ENCODE measurements around the gene NFKB2.

The NFKB2 gene

DNA sequence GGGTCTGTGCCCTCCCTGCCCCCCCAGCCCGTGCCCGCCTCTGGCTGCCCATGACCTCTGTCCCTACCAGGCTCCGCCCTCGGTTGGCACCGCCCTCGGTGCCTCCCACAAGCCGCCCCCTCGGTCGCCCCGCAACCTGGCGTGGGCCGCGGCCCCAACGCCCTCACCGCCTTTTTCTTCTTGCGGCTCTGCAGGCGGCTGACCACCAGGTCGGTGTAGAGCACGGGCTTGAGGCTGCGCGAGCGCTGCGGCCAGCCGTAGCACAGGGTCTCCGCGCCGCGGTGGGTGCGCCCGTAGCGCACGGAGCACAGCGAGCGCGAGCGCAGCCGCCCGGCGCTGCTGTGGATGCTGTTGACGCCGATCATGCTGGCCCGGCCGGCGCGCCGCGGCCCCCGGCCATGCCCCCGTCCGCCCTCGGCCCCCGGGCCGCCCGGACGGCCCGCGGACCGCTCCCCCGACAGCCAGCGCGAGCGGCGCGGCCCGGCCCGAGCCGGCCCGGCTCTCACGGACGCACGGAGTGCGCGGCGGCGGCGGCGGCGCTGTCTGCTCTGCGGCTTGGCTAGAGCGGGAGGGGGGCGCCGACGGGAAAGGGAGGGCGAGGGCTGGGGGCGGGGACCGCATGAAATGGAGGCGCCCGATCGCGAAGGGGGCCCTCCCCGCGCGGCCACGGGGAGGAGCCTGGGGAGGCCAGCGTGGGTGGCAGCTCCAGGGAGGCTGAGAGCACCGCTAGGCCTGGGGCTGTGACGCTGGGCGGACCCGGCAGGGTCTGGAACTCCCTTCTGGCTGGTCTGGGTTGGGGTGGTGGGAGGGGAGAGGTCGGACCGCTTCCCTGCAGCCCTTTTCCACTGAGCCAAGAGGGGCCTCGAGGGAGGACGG, 13.5 kb downstream of the NFKB2 start:
- no peak for DNase-seq (ENCODE audit: low read depth)

DNA sequence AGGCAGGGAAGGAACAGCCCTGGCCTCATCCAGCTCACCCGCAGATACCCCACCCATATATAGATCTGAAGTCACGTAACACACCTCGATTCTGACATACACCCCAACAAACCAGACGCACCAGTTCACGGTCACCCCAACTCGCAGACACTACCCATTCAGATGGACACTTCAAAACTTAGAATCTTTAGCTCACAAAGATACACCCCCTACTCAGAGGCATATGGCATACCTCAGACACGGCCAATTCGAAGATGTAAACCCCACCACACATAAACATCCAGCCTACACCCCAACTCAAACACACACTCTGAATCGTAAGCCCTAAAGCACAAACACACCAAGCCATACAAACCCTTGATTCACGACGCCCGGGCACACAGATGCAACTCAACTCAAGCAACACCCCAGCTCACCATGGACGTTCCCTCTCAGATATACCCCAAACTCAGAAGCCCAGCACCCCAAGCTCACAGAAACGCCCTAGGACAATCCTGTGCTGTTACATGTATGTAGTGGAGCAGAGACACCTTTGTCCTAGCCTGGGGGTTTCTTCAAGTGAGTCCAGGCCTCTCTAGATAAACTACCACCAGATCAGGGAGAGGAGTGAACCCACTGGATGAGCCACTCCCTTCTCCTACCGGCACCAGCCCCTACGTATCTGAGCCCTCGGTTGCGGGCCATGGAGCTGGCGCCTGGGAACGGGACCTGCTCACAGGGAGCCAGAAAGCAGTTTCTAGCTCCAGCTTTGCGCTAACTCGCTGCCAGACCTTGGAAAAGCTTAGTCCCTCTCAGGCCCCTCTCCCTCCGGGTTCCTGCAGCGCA, 14.3 kb downstream of the NFKB2 start:
- DNase-seq (ENCODE audit: low read depth) = no peak

DNA sequence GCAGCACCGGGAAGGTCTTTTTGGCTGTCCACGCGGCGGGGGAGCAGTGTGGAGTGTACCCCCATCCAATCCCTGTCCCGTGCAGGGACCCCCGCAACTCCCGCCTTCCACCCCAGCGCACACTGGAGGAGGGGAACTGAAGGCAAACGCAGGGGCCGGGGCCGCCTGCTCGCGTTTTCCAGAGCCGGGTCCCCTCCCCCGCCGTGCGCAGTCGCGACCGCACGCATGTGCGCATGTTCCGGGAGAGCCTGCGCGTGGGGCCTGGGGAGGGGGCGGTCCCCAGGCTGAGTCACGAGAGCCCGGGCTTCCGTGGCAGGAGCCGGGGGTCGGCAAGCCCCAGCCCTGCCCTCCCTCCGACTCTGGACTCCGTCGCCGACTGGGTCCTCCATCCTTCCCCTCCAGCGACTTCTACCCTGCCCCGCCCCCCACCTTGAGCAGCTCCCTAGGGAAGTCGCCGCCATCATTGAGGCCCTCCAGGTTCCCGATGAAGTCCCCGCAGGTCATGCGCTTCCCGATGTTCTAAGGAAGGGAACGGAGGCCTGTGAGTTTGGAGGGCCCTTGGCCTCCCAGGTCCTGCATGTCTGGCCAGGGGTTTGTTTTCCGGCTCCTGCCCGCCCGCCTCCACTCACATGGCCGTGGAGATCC, 15.0 kb downstream of the NFKB2 start:
- DNase-seq (ENCODE audit: low read depth) = no peak

DNA sequence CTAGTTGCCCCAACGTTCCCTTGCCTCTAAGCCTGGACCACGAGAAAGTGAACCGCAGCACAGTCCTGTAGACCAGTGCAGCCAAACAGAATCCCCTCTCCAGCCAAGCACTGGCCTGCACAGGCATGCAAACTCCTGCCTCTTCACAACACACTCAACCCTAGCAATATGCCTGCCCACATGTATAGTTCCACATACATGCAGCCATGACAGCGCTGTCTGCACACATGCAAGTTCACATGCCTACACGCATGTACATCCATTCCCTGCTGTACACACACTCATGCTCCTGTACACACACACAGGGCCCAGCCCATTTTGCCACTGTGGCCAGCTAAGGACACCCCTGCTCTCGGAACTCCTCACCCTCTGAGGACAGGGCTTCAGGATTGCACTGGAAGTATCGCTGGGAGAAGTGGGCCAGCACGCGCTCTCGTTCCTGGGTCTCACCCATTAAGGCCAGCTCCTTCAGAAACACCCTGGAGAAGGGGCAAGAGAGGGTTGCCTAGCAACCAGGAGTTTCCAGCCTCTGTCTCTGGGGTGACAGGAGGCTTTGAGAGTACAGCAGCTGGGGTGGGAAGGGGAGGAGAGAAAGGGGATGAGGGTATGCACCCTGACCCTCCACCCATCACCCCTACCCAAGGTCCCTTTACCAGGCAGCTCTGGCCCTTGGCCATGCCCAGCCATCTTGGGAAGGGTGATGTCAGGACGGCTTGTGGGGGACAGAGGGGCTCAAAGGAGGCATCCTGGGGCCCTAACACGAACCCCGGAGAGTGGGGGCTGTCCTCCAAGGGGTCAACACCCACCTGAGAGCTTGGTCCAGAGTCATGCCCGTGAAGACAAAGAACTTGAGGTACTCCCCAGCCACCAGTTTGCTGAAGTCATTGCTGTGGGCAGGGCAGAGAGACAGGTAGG, 16.1 kb downstream of the NFKB2 start:
- DNase-seq (ENCODE audit: low read depth) = no peak

DNA sequence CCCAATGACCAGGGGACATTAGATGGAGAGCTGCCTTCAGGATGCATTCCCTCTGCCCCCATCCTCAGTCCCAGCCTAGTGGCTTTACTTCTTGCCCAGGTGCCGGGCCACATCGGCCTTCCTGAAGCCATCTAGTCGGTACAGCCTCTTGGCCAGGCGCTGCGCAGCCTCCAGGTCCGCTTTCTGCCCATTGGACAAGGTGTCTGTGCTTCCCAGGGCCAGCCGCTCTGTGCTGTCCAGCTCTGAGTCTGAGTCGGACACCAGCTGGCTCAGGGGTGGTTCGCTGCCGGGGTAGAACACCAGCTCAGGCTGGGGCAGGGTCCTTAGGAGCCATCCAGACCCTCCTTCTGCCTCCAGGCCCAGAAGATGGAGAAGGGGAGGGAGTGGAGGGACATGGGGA, 16.8 kb downstream of the NFKB2 start:
- no peak for DNase-seq (ENCODE audit: low read depth)

DNA sequence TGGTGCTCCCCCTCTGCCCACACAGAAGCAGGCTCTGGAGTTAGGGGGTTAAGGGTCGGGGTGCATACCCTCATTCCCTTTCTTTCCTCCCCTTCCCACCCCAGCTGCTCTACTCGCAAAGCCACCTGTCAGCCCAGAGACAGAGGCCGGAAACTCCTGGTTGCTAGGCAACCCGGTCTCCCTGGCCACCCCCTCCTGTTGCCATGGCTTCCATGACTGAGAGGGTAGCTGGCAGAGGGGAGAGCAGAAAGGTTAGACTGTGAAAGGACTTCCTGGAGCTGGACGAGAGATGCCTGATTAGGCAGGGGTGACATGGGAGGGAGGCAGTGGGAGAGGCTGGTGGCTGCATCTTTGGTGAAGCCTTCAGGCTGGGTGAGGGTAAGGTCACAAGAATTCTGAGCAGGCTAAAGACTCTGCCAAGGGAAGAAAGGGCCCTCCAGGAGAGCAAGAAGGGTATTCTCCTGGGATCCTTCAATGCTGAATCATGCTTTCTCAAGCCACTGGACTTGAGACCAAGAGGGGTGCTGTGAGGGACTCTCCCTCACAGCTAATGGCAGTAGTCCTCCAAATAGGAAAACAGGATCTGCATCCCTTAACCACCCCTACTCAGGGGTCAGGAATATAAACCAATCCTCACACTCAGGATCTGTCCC, 17.7 kb downstream of the NFKB2 start:
- no peak for DNase-seq (ENCODE audit: low read depth)

DNA sequence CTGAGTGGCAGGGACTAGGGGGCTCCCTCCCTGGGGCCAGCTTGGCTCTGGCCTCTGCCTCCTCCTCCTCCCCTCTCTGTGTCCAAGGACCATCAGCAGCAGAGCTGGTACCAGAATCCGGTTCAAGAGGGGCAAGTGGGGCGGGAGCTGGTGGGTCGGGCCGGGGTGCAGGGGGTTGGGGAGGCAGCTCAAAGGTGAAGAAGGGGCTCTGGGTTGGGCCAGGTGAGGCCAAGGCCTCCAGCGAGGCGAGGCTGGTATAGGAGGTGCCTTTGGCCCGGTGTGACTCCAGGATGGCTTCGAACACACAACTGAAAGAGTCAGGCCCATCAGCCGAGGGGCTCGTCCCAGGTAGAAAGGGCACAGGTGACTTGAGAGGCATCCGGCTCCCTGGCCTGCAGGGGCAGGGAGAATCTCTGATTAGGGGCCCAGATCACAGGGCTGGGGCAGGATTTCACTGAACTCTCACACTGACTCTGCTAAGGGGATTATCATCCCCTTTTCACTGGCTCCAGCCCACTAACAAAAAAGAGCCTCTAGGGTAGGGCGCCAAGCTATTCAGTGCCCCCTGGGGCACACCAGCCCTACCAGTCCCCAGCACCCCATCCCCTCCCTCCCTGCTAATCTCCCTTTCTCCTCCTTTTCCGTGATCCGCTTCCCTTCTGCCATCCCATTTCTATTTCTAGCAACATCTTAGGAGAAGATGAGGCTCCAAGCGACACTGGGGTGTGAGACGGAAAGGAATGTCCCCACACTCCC, 18.5 kb downstream of the NFKB2 start:
- DNase-seq (ENCODE audit: low read depth) = no peak

DNA sequence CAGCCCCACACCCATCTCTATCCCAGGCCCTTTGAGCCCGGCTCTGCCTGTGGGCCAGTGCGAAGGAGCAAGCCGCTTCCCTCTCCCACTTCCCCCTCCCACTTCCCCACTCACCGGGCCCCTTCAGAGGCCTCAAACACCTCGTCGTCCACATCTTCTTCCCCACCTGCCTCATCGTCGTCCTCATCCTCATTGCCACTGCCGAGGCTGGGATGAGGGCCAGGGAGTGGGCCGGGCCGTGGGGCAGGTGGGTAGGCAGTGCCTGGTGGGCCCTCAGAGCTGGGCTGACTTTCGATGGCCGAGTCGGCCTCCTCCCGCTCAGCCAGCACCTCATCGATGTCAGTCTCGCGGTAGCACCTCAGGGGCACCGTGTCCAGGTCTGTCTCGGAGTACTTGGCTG, 19.2 kb downstream of the NFKB2 start:
- no peak for DNase-seq (ENCODE audit: low read depth)

DNA sequence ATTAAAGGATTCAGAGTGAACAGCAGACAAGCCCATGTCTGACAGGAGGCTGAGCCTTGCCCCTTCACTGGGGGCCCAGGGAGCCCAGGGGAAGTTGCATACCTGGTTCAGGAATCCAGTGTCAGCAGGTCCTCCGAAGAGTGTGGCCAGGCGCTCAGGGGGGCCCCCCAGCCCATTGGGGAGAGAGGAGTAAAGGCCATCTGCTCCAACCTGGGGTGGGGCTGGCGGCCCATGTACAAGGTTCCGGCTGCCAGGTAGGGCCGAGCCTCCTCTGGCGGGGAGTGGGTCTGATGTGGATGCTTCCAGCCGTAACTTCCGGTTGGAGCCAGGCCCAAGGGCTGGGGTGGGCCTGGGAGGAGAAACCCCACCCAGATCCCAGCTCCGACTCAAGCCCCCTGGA, 20.8 kb downstream of the NFKB2 start:
- no peak for DNase-seq (ENCODE audit: low read depth)

DNA sequence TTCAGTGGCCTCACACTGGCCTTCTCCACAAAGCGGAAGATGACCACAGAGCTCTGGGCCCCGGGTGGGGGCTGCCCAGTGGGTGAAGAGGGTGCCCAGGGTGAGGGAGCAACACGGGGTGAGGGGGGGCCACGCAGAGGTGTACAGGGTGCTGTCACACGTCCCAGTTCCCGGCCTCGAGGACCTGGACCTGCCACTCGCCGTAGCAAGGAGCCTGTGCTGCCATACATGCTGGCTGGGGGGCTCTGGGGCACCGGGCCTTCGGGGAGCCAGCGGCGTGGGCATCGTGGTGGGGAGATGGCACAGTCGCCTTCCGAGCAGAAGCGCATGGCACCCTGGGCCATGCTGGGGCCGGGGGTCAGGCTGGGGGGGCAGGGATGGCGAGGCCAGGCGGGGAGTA, 21.2 kb downstream of the NFKB2 start:
- no peak for DNase-seq (ENCODE audit: low read depth)

DNA sequence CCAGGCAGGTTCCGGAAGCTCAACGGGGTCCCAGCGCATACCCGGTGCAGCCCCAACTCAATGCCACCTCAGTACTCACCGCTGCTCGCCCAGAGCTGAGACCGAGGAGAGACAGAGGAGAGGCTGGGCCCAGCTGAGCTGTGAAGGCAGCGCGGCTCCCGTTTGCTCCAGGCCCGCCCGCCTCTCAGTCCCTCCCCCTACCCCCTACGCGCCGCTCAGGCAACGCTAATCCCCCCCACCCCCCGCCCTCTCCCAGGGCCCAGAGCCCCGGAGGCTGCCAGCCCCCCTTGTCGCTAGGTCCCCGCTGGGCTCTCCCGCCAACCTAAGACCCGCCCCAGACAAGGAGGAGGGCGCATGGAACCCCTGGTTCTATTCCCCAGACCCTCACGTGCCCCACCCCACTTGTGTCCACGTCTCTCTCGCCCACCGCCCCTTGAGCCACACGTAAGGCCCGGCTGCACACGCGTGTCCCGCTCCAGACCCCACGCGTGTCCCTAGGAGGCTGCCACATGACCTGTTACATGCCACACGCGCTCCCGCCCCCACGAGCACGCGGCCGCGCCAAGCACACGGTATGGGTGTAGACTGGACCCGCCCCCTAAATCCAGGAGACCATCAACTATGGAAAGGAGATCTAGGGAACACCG, 23.2 kb downstream of the NFKB2 start, which contains the start of gene PSD:
Gene PSD (minus strand): TSS at position 164 of the 647 bp plus-strand sequence. CDS start 1,747 bp downstream, outside the sequence.
- no peak for DNase-seq (ENCODE audit: low read depth)

DNA sequence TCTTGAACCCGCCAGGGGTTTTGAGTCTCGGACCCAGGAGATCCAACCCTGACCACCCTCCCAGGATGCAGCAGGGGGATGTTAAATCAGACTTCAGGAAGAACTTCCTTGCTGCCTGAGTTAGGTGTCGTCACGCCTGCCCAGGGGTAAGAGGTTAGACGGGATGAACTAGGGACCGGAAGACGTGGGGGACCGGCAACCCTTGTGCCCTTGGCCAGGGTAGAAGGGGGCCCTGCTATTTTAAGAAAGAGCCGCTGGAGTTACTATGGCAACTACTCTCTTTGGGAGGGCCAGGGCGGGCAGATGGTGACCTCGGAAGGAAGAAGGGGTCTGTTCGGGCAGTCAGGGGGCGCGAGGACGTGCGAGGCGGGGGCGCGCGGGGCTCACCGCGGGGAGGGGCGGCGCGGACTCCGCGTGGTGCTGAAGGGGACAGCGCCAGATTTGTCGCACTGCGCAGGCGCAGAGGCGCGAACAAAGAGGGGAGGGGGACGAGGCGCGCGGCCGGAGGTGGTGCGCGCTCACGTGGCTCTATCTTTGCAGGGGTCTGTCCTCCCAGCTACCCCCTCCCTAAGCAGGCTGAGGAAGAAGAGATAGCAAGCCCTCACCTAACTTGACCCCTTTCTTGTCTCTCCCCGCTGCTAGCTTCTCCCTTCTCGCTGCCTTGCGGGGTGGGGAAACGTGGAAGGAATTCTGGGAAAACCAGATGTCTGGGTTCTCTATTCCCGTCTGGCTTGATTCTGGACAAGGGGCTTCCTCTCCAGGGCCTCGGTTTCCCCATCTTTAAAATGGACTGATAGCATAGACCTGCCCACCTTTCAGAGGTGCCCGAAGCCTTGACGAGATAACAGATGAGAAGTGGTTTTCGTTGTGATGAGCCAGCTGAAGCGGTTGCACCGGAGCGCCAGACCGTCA, 24.0 kb downstream of the NFKB2 start:
- DNase-seq (ENCODE audit: low read depth) = no peak

DNA sequence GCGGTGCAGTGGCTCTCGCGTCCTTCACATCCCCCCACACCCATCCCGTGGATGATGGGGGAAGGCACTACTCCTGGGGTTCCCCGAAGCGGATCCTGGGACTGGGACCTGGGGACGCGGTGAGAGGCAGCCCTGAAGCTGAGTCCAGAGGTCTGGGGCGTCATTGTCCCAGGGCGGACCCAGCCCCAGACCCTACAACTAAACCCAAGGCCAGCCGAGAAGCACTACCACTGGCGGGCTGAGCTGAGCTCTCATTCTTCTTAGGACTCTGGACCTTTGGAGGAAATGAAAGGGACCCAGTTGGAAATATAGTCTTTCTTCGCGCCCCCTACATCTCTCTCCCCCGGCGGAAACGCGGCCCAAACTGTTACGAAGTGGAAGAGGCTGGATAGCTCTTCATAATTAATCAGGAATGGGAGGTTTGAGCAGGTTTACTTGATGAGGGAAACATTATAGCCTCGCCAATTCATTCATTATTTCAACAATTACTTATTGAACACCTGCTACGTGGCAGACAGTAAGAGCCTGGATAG, 24.7 kb downstream of the NFKB2 start:
- no peak for DNase-seq (ENCODE audit: low read depth)

DNA sequence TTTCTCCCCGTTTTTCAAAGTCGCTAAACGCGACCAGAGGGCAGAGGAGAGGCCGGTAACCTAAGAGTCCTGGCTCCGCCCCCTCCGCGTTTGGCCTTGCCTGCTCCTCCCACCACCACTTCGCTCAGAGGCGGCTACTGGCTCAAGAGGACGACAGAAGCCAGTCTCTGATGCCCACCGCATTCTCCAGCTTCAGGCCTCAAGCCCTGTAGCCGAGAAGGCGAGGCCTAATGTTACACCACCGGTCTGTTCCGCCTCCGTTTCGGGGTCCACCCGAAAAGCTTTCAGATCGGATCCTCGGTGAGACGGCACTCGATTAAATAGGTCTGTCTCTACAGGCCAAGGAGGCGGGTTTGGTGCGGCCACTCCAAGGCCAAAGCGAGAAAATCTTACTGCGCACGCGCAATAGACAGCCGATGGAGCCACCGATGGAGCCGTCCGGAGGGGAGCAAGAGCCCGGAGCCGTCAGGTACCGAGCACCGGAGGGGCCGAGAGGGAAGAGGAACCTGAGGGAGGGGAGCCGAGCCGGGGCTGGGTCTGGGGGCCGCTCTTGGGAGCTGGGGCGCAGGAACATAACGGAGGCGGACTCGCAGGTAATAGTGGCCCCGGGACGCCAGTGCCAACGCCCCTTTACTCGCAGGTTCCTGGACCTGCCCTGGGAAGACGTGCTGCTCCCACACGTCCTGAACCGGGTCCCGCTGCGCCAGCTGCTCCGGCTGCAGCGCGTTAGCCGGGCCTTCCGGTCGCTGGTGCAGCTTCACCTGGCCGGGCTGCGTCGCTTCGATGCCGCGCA, 25.4 kb downstream of the NFKB2 start, which contains the start of gene FBXL15:
Gene FBXL15 (plus strand): TSS at position 123 of the 793 bp plus-strand sequence. CDS start 294 bp downstream, at position 417.
- DNase-seq (ENCODE audit: low read depth) = peak; percentile 96

DNA sequence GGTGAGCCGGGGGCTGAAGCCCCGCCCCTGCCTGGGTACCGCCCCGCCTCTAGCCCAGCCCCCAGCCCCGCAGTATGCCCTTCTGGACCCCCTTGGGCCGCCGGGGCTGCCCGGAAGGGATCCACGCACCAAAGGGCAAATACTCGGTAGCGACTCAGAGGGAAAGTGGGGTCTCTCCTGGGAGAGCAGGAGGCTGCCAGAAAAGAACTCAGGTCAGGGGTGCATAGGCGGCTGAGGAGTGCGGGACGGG, 25.9 kb downstream of the NFKB2 start:
- DNase-seq (ENCODE audit: low read depth) = no peak

DNA sequence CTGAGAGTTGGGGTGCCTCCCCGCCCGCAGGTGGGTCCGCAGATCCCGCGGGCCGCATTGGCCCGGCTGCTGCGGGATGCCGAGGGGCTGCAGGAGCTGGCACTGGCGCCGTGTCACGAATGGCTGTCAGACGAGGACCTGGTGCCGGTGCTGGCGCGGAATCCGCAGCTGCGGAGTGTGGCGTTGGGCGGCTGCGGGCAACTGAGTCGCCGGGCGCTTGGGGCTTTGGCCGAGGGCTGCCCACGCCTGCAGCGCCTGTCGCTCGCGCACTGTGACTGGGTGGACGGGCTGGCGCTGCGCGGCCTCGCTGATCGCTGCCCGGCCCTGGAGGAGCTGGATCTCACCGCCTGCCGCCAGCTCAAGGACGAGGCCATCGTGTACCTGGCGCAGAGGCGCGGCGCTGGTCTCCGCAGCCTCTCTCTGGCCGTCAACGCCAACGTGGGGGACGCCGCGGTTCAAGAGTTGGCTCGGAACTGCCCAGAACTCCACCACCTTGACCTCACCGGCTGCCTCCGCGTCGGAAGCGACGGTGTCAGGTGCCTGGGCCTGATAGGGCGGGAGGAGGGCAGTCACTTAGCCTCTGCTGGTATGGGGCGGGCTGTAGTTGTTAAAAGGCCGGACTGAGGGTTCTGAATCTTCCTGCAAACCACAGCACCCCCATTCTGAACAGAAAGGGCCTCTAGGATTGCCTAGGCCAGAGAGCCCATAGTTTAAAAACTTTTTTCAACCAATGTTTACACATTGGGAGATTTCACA, 26.4 kb downstream of the NFKB2 start:
- no peak for DNase-seq (ENCODE audit: low read depth)

DNA sequence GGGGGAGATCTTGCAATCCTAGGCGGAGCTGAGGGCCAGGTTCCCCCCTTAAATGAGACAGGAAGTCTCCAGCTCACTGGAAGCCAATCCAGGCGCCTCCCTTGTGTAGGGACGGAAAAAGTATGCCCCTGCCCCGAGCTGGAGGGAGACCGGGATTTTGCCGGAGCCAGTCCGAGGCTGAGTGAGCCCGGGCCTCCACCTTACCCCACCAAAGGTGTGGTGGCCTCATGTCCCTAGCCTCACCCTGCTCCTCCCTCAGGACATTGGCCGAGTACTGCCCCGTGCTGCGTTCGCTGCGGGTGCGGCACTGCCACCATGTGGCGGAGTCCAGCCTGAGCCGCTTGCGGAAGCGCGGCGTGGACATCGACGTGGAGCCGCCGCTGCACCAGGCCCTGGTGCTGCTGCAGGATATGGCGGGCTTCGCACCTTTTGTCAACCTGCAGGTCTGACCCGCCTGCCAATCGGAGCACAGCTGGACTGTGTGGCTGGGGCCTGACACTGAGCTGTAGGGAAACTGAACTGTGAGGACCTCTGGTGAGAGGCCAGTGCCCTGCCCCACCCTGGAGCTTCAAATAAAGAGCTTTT, 27.1 kb downstream of the NFKB2 start:
- DNase-seq (ENCODE audit: low read depth) = no peak
